A673 (cell line): ENCODE measurements around the gene SCYL1.

ENCODE experiments used
- CTCF ChIP-seq: fragments of 300-800, 200-600 bp; sonication (generic); conservative IDR thresholded peaks from 2 replicates; pipeline ENCODE4 v1.5.1; 2017; ENCODE audit warnings: low read depth, mild to moderate bottlenecking, antibody characterized with exemption, low read length, moderate library complexity, mixed read lengths
- EZH2 ChIP-seq: fragments of 200-600 bp; sonication (generic); IDR thresholded peaks from 2 replicates; pipeline ENCODE4 v1.6.1; 2017; ENCODE audit warnings: borderline replicate concordance, low read depth, mild to moderate bottlenecking, mixed read lengths, antibody characterized with exemption, low read length; ENCODE audit not compliant: poor library complexity, severe bottlenecking

DNA sequence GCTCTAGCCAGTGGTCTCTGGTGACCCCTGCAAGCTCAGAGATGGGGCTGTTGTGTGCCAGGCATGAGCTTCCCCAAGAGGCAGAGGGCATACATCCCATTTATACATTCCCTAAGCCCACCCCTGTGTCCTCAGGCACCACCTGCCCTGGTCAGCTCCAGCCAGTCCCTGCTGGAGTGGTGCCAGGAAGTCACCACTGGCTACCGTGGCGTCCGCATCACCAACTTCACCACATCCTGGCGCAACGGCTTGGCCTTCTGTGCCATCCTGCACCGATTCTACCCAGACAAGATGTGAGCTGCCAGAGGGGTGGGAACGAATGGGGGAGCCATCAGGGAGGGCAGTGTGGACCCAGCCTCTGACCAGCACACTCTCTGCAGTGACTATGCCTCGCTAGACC is 59.2 kb downstream of the SCYL1 start:
- TF ChIP-seq CTCF (no peak), EZH2 (no peak)
